ENCODE data around the gene ALDH1L2.

Gene ALDH1L2

DNA sequence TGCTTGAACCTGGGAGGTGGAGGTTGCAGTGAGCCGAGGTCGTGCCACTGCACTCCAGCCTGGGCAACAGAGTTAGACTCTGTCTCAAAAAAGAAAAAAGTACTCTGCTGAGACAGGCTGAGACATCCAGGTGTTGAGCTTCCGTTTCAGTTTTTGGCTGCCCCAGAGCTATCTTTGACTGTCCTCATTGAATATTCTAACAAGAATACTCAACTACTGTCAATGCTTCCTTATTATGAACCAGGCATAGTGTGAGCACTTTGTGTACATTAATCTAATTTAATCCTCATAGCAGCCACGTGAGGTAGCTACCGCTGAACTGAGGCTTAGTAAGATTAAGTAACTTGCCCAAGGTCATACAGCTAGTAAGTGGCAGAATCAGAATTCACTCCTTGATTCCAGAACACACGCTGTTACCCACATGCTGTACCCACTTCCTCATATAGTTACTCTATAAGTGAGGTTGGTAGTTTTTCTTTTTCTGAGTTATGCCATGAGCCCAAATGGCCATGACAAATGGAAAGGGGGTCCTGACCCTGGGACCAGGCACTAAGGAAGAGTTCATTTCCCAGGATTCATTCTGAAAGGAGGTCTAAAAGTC lies 11.3 kb downstream of the ALDH1L2 start:
- no peak for DNase-seq
- H3K9me3 ChIP-seq (ENCODE audit: severe bottlenecking) = no peaks in the 10 kb centered on the region
- no peak overlapping the region for H3K4me3 ChIP-seq (ENCODE audit: low read depth, low read length)
- H3K27ac ChIP-seq = no peak overlapping the region
- no peaks in the 10 kb centered on the region for H3K27me3 ChIP-seq (ENCODE audit: insufficient read depth, low read depth, severe bottlenecking)
- no peak for TF ChIP-seq CTCF (IDR thresholded peaks at IDR 0.05; ENCODE audit: low read depth, low read length)
- no peaks in the 10 kb centered on the region for H3K36me3 ChIP-seq

DNA sequence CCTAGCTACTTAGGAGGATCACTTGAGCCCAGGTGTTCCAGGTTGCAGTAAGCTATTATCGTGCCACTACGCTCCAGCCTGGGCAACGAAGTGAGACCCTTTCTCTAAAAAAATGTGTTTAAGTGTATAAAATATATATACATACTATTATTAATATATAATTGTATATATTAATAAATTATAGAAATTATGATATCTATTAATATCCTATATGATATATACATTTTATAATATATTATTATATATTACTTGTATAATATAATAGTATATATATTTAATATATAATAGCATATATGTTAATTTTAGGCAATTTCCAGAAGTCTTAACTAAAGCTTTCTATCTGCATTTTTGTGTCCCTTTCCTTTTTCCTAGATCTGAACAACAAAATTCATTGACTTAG lies 12.3 kb downstream of the ALDH1L2 start:
- DNase-seq = no peak
- TF ChIP-seq CTCF (IDR thresholded peaks at IDR 0.05; ENCODE audit: low read depth, low read length) = no peak
- Histone ChIP-seq H3K36me3 (no peaks in the 10 kb centered on the region), H3K27ac (no peak overlapping the region), H3K9me3 (ENCODE audit: severe bottlenecking) (no peaks in the 10 kb centered on the region), H3K4me3 (ENCODE audit: low read depth, low read length) (no peak overlapping the region), H3K27me3 (ENCODE audit: insufficient read depth, low read depth, severe bottlenecking) (no peaks in the 10 kb centered on the region)

DNA sequence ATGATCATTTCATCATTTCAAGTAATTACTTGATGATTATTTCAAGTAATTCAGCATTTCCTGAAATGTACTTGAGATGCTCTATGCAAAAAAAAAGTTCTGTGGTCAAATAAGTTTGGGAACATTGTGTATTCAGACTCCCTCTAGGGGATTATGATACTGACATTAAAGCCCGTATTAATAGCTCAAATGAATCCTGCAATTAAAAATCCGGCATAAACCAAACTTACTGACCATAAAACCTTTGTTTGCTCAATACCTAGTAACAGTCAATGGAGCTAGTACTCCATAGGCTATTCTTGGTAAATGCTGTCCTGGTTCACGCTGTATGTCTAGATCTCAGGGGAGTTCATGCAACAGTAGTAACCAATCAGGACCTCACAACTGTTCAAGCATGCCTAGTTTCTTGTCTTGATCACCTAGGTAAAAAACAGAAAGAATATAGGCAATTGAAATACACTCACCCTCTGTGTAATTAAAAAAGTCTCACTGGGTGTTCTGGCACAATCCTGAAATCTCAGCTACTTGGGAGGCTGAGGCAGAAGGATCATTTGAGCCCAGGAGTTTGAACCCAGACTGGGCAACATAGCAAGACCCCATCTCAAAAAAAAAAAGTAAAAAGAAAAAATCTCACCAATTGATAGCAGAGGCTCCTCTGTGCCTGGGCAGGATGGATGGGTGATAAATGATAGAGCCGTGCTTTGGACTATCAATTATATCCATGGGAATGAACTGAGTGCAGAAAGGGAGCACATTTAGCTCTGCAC lies 14.1 kb downstream of the ALDH1L2 start:
- DNase-seq = no peak
- Histone ChIP-seq H3K27ac (no peak overlapping the region), H3K4me3 (ENCODE audit: low read depth, low read length) (no peak overlapping the region), H3K9me3 (ENCODE audit: severe bottlenecking) (no peaks in the 10 kb centered on the region), H3K36me3 (no peaks in the 10 kb centered on the region), H3K27me3 (ENCODE audit: insufficient read depth, low read depth, severe bottlenecking) (no peaks in the 10 kb centered on the region)
- no peak for TF ChIP-seq CTCF (IDR thresholded peaks at IDR 0.05; ENCODE audit: low read depth, low read length)

- Histone ChIP-seq H3K9me3 (ENCODE audit: severe bottlenecking) (no peaks in the 10 kb centered on the region), H3K4me3 (ENCODE audit: low read depth, low read length) (no peak overlapping the region), H3K27me3 (ENCODE audit: insufficient read depth, low read depth, severe bottlenecking) (no peaks in the 10 kb centered on the region), H3K36me3 (no peaks in the 10 kb centered on the region), H3K27ac (no peak overlapping the region)
- DNase-seq = no peak
- TF ChIP-seq CTCF (IDR thresholded peaks at IDR 0.05; ENCODE audit: low read depth, low read length) = no peak
Observed at GRCh38 chr12:105067511-105068031, 16.7 kb downstream of the ALDH1L2 start.

GRCh38 chr12:105064564-105065178 lies 19.6 kb downstream of the ALDH1L2 start:
- no peak for DNase-seq
- H3K36me3 ChIP-seq = no peaks in the 10 kb centered on the region

More at GRCh38 chr12:105064564-105065178, 19.6 kb downstream of the ALDH1L2 start:
- Histone ChIP-seq H3K27ac (no peak overlapping the region), H3K9me3 (ENCODE audit: severe bottlenecking) (no peaks in the 10 kb centered on the region), H3K4me3 (ENCODE audit: low read depth, low read length) (no peak overlapping the region), H3K27me3 (ENCODE audit: insufficient read depth, low read depth, severe bottlenecking) (no peaks in the 10 kb centered on the region)
- no peak for TF ChIP-seq CTCF (IDR thresholded peaks at IDR 0.05; ENCODE audit: low read depth, low read length)
